ENCODE measurements around the gene FOXD1.
"Not testable (repeated sequence)": the region's sequence is repeated elsewhere in the genome, so short reads cannot be mapped to it uniquely, and the experiment has no call there.

Gene FOXD1

GRCh38 chr5:73483676-73484075 lies 35.1 kb upstream of the FOXD1 start:
- no peaks in the 10 kb centered on the region for H3K9me3 ChIP-seq (ENCODE audit: insufficient read depth, low read length)
- no peak overlapping the region for H3K4me3 ChIP-seq (ENCODE audit: insufficient read length, low read depth)
- no peaks in the 10 kb centered on the region for H3K27me3 ChIP-seq (ENCODE audit: insufficient read depth, insufficient read length)
- H3K36me3 ChIP-seq (ENCODE audit: insufficient read depth, insufficient read length, low read length), result no peaks in the 10 kb centered on the region
- DNase-seq (ENCODE audit: low read depth, low spot score), result no peak
- TF ChIP-seq SUZ12 (IDR thresholded peaks at IDR 0.05; ENCODE audit: extremely low read depth, insufficient read depth, insufficient read length) (no peak), YY1 (IDR thresholded peaks at IDR 0.05; ENCODE audit: insufficient read depth, insufficient read length) (no peak), ZNF274 (IDR thresholded peaks at IDR 0.05; ENCODE audit: low read depth, low read length) (no peak)
- H3K4me1 ChIP-seq (ENCODE audit: insufficient read depth, insufficient read length), result no peaks in the 10 kb centered on the region
- H3K9ac ChIP-seq (ENCODE audit: insufficient read length, low read depth), result no peak overlapping the region

GRCh38 chr5:73482383-73483136 lies 34.0 kb upstream of the FOXD1 start:
- H3K9ac ChIP-seq (ENCODE audit: insufficient read length, low read depth), result no peak overlapping the region
- H3K4me1 ChIP-seq (ENCODE audit: insufficient read depth, insufficient read length), result no peaks in the 10 kb centered on the region
- no peaks in the 10 kb centered on the region for H3K27me3 ChIP-seq (ENCODE audit: insufficient read depth, insufficient read length)
- TF ChIP-seq SUZ12 (IDR thresholded peaks at IDR 0.05; ENCODE audit: extremely low read depth, insufficient read depth, insufficient read length) (no peak), ZNF274 (IDR thresholded peaks at IDR 0.05; ENCODE audit: low read depth, low read length) (no peak), YY1 (IDR thresholded peaks at IDR 0.05; ENCODE audit: insufficient read depth, insufficient read length) (no peak)
- no peaks in the 10 kb centered on the region for H3K9me3 ChIP-seq (ENCODE audit: insufficient read depth, low read length)
- H3K4me3 ChIP-seq (ENCODE audit: insufficient read length, low read depth), result no peak overlapping the region
- no peak for DNase-seq (ENCODE audit: low read depth, low spot score)
- H3K36me3 ChIP-seq (ENCODE audit: insufficient read depth, insufficient read length, low read length), result no peaks in the 10 kb centered on the region

GRCh38 chr5:73480500-73480899 lies 31.9 kb upstream of the FOXD1 start:
- Histone ChIP-seq H3K36me3 (ENCODE audit: insufficient read depth, insufficient read length, low read length) (no peaks in the 10 kb centered on the region), H3K4me3 (ENCODE audit: insufficient read length, low read depth) (no peak overlapping the region), H3K27me3 (ENCODE audit: insufficient read depth, insufficient read length) (no peaks in the 10 kb centered on the region), H3K9ac (ENCODE audit: insufficient read length, low read depth) (no peak overlapping the region), H3K9me3 (ENCODE audit: insufficient read depth, low read length) (no peaks in the 10 kb centered on the region), H3K4me1 (ENCODE audit: insufficient read depth, insufficient read length) (no peaks in the 10 kb centered on the region)
- TF ChIP-seq ZNF274 (IDR thresholded peaks at IDR 0.05; ENCODE audit: low read depth, low read length) (no peak), YY1 (IDR thresholded peaks at IDR 0.05; ENCODE audit: insufficient read depth, insufficient read length) (no peak), SUZ12 (IDR thresholded peaks at IDR 0.05; ENCODE audit: extremely low read depth, insufficient read depth, insufficient read length) (no peak)
- no peak for DNase-seq (ENCODE audit: low read depth, low spot score)

- H3K36me3 ChIP-seq (ENCODE audit: insufficient read depth, insufficient read length, low read length), result no peaks in the 10 kb centered on the region
- H3K27me3 ChIP-seq (ENCODE audit: insufficient read depth, insufficient read length), result no peaks in the 10 kb centered on the region
- H3K9me3 ChIP-seq (ENCODE audit: insufficient read depth, low read length), result no peaks in the 10 kb centered on the region
- no peak for DNase-seq (ENCODE audit: low read depth, low spot score)
- TF ChIP-seq ZNF274 (IDR thresholded peaks at IDR 0.05; ENCODE audit: low read depth, low read length) (no peak), SUZ12 (IDR thresholded peaks at IDR 0.05; ENCODE audit: extremely low read depth, insufficient read depth, insufficient read length) (no peak), YY1 (IDR thresholded peaks at IDR 0.05; ENCODE audit: insufficient read depth, insufficient read length) (no peak)
- H3K4me1 ChIP-seq (ENCODE audit: insufficient read depth, insufficient read length), result no peaks in the 10 kb centered on the region
- no peak overlapping the region for H3K4me3 ChIP-seq (ENCODE audit: insufficient read length, low read depth)
- no peak overlapping the region for H3K9ac ChIP-seq (ENCODE audit: insufficient read length, low read depth)
Measured at GRCh38 chr5:73472116-73472515, 23.5 kb upstream of the FOXD1 start.

- DNase-seq (ENCODE audit: low read depth, low spot score), result no peak
- no peaks in the 10 kb centered on the region for H3K4me1 ChIP-seq (ENCODE audit: insufficient read depth, insufficient read length)
- H3K36me3 ChIP-seq (ENCODE audit: insufficient read depth, insufficient read length, low read length), result no peaks in the 10 kb centered on the region
- no peak overlapping the region for H3K4me3 ChIP-seq (ENCODE audit: insufficient read length, low read depth)
- TF ChIP-seq YY1 (IDR thresholded peaks at IDR 0.05; ENCODE audit: insufficient read depth, insufficient read length), result no peak
- no peak for TF ChIP-seq SUZ12 (IDR thresholded peaks at IDR 0.05; ENCODE audit: extremely low read depth, insufficient read depth, insufficient read length)
- no peak for TF ChIP-seq ZNF274 (IDR thresholded peaks at IDR 0.05; ENCODE audit: low read depth, low read length)
- no peaks in the 10 kb centered on the region; the same call in 1 of the 2 replicates for H3K9me3 ChIP-seq (ENCODE audit: insufficient read depth, low read length)
- H3K27me3 ChIP-seq (ENCODE audit: insufficient read depth, insufficient read length), result no peaks in the 10 kb centered on the region
- no peak overlapping the region for H3K9ac ChIP-seq (ENCODE audit: insufficient read length, low read depth)
Measured at GRCh38 chr5:73471654-73472053, 23.1 kb upstream of the FOXD1 start.

- DNase-seq (ENCODE audit: low read depth, low spot score), result no peak
- H3K4me3 ChIP-seq (ENCODE audit: insufficient read length, low read depth), result no peak overlapping the region
- no peaks in the 10 kb centered on the region for H3K4me1 ChIP-seq (ENCODE audit: insufficient read depth, insufficient read length)
- TF ChIP-seq ZNF274 (IDR thresholded peaks at IDR 0.05; ENCODE audit: low read depth, low read length) (no peak), SUZ12 (IDR thresholded peaks at IDR 0.05; ENCODE audit: extremely low read depth, insufficient read depth, insufficient read length) (no peak), YY1 (IDR thresholded peaks at IDR 0.05; ENCODE audit: insufficient read depth, insufficient read length) (no peak)
- H3K27me3 ChIP-seq (ENCODE audit: insufficient read depth, insufficient read length), result no peaks in the 10 kb centered on the region
- H3K36me3 ChIP-seq (ENCODE audit: insufficient read depth, insufficient read length, low read length), result no peaks in the 10 kb centered on the region
- no peak overlapping the region for H3K9ac ChIP-seq (ENCODE audit: insufficient read length, low read depth)
- no peaks in the 10 kb centered on the region; the same call in 1 of the 2 replicates for H3K9me3 ChIP-seq (ENCODE audit: insufficient read depth, low read length)
Measured at GRCh38 chr5:73469878-73470277, 21.3 kb upstream of the FOXD1 start.

- not testable (repeated sequence) for H3K9ac ChIP-seq (ENCODE audit: insufficient read length, low read depth); H3K4me3 ChIP-seq (ENCODE audit: insufficient read length, low read depth); H3K36me3 ChIP-seq (ENCODE audit: insufficient read depth, insufficient read length, low read length); H3K9me3 ChIP-seq (ENCODE audit: insufficient read depth, low read length); H3K4me1 ChIP-seq (ENCODE audit: insufficient read depth, insufficient read length); DNase-seq (ENCODE audit: low read depth, low spot score); H3K27me3 ChIP-seq (ENCODE audit: insufficient read depth, insufficient read length)
Measured at GRCh38 chr5:73468638-73469037, 20.1 kb upstream of the FOXD1 start.

Measured in NT2/D1 (cell line).